Cardiac muscle cell (in vitro differentiated cells and primary cell): Measurements from ENCODE around the gene IPP. TPM values are rescaled to one million over a fixed set of nuclear protein-coding genes. Genes with fewer than 3 reads are reported as not detected.
"Not testable (repeated sequence)": the region's sequence is repeated elsewhere in the genome, so short reads cannot be mapped to it uniquely, and the experiment has no call there.

ENCODE experiments used
- DNase-seq, 2 donors: peaks; one replicate each; pipeline versions ENCODE4 v3.0.0 to v3.0.0-alpha.2; 2010 to 2017; ENCODE audit warnings: low read depth in 1 of 2, low spot score in 1 of 2
- H3K27ac ChIP-seq: fragments of 200-600 bp; sonication (generic); 2 replicates; pipeline ENCODE4 v1.5.1; 2016
- H3K27me3 ChIP-seq: fragments of 200-600 bp; sonication (generic); 2 replicates; pipeline ENCODE4 v1.6.0; 2016; ENCODE audit warnings: control low read depth
- H3K36me3 ChIP-seq: fragments of 200-600 bp; sonication (generic); 2 replicates; pipeline ENCODE4 v1.5.1; 2016; ENCODE audit warnings: control low read depth
- H3K4me1 ChIP-seq: fragments of 200-600 bp; sonication (generic); 2 replicates; pipeline ENCODE4 v1.8.1; 2017; ENCODE audit warnings: low read depth, mild to moderate bottlenecking, mixed run types
- H3K4me3 ChIP-seq: fragments of 200-600 bp; sonication (generic); 2 replicates; pipeline ENCODE4 v1.5.1; 2016; ENCODE audit warnings: mild to moderate bottlenecking
- H3K9me3 ChIP-seq: fragments of 200-600 bp; sonication (generic); 2 replicates; pipeline ENCODE4 v1.5.1; 2017; ENCODE audit warnings: low read depth, mild to moderate bottlenecking, control low read depth
- polyA plus RNA-seq: library from polyadenylated mRNA; unstranded; fragments of >200 nt; fragmentation: Nextera tagmentation; extraction: Ambion mirVana; gene quantifications from 2 replicates; pipeline ENCODE4 v1.2.1, GENCODE V29; 2016
- total RNA-seq: library from RNA; depleted of rRNA; stranded (reverse); fragments of >200 nt; gene quantifications from 2 replicates; pipeline ENCODE4 v1.2.3, GENCODE V29; 2016
- TF ChIP-seq, protein P1 (sequence below): IDR thresholded peaks from 2 replicates; pipeline ENCODE4 v1.5.1; 2012; ENCODE audit warnings: low read depth, mild to moderate bottlenecking, low read length

IPP gene
- total and polyA plus RNA-seq, 2 experiments from 2014 or later = 7.3 to 12.1 TPM

DNA sequence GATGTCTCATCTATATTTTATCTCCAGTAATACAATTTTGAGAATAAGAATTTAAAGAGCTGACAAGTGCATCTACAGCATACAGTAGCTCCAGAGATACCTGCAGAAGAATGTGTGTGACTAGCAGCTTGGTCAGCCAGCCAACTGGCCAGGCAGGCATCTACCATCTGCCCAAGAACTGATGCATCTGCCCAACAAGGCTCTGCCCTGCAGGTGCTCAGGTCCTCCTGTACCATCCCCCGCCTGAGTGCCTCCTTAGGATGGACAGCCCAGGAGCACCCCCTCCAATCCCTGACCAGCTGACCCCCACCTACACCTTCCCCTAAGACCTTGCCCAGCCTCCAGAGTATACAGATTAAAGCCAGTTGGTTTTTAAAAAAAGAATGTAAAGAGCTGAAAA lies 32.2 kb downstream of the IPP start:
- TF ChIP-seq, protein P1, sequence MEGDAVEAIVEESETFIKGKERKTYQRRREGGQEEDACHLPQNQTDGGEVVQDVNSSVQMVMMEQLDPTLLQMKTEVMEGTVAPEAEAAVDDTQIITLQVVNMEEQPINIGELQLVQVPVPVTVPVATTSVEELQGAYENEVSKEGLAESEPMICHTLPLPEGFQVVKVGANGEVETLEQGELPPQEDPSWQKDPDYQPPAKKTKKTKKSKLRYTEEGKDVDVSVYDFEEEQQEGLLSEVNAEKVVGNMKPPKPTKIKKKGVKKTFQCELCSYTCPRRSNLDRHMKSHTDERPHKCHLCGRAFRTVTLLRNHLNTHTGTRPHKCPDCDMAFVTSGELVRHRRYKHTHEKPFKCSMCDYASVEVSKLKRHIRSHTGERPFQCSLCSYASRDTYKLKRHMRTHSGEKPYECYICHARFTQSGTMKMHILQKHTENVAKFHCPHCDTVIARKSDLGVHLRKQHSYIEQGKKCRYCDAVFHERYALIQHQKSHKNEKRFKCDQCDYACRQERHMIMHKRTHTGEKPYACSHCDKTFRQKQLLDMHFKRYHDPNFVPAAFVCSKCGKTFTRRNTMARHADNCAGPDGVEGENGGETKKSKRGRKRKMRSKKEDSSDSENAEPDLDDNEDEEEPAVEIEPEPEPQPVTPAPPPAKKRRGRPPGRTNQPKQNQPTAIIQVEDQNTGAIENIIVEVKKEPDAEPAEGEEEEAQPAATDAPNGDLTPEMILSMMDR = no peak
- H3K4me3 ChIP-seq = no peak overlapping the region
- no peaks in the 10 kb centered on the region for H3K4me1 ChIP-seq
- H3K9me3 ChIP-seq = no peaks in the 10 kb centered on the region
- peaks cover 11% of the 10 kb centered on the region for H3K36me3 ChIP-seq
- H3K27me3 ChIP-seq = no peaks in the 10 kb centered on the region
- no peak overlapping the region for H3K27ac ChIP-seq
- DNase-seq = no peak

DNA sequence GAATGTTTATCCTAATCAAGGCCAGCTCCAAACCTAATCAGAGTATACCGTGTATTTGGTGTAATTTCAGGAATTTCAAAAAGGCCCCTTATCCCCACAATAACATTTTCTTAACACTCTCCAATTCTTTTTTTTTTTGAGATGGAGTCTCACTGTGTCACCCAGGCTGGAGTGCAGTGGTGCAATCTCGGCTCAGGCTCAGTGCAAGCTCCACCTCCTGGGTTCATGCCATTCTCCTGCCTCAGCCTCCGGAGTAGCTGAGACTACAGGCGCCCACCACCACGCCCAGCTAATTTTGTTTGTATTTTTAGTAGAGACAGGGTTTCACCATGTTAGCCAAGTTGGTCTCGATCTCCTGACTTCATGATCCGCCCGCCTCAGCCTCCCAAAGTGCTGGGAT lies 33.1 kb downstream of the IPP start:
- peaks cover 11% of the 10 kb centered on the region for H3K36me3 ChIP-seq
- H3K27me3 ChIP-seq, H3K4me1 ChIP-seq, H3K27ac ChIP-seq, H3K9me3 ChIP-seq, H3K4me3 ChIP-seq: not testable (repeated sequence)
- peak in 1 of 2 donors; percentile 24 for DNase-seq

DNA sequence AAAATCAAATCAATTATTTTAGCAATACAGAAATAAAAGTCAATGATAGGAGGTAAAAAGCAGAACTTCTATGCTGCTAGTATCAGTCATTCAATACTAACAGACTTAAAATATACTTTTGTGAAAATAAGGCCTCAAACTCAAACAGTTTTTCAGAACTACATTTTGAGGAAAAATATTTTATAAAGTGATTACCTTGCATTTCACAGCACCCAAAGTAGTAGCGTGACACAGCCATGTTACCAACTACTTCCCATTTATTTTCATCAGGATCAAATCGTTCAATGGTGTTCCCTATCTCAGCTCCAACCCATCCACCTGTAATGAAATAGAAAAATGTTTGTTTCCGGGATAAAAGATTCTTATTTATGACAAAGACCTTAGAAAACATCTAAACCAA lies 33.8 kb downstream of the IPP start:
- Histone ChIP-seq H3K4me1 (no peaks in the 10 kb centered on the region), H3K9me3 (no peaks in the 10 kb centered on the region), H3K27me3 (no peaks in the 10 kb centered on the region), H3K4me3 (no peak overlapping the region), H3K36me3 (peaks cover 11% of the 10 kb centered on the region), H3K27ac (no peak overlapping the region)
- TF ChIP-seq, protein P1 = no peak
- no peak for DNase-seq

DNA sequence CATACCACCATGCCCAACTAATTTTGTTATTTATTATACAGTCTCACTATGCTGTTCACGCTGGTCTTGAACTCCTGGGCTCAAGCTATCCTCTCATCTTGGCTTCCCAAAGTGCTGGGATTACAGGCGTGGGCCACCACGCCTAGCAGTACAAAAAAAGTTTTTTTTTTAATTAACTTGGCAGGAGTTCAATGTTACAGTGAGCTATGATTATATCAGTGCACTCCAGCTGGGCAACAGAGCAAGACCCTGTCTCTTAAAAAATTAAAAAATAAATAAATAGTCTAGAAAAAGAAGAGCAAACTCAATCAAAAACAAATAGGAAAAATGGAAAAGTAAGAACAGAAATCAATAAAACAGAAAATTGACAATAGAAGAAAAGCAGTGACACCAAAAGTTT lies 36.7 kb downstream of the IPP start:
- Histone ChIP-seq H3K36me3 (peaks cover 11% of the 10 kb centered on the region), H3K27me3 (no peaks in the 10 kb centered on the region), H3K4me1 (no peaks in the 10 kb centered on the region), H3K27ac (no peak overlapping the region), H3K9me3 (no peaks in the 10 kb centered on the region), H3K4me3 (no peak overlapping the region)
- TF ChIP-seq, protein P1 = no peak
- DNase-seq = no peak

DNA sequence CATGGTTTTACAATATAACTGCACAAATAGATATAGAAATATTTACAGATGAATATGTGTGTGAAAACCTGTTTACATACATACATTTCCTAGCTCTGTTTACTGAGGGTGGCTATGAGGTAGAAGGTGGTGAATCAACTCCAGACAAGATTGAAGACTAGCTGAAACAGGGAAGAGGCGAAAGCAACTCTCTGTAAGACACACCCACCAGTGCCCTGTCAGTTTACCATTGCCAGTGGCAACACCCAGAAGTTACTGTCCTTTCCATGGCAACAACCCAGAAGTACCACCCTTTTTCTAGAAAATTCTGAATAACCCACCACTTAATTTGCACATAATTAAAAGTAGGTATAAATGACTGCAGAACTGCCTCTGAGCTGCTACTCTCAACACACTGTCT lies 45.8 kb downstream of the IPP start:
- H3K27me3 ChIP-seq = no peaks in the 10 kb centered on the region
- H3K4me1 ChIP-seq = no peaks in the 10 kb centered on the region
- no peak overlapping the region for H3K4me3 ChIP-seq
- no peaks in the 10 kb centered on the region for H3K9me3 ChIP-seq
- DNase-seq = no peak
- no peak overlapping the region for H3K27ac ChIP-seq
- TF ChIP-seq, protein P1 = no peak
- no peaks in the 10 kb centered on the region for H3K36me3 ChIP-seq

DNA sequence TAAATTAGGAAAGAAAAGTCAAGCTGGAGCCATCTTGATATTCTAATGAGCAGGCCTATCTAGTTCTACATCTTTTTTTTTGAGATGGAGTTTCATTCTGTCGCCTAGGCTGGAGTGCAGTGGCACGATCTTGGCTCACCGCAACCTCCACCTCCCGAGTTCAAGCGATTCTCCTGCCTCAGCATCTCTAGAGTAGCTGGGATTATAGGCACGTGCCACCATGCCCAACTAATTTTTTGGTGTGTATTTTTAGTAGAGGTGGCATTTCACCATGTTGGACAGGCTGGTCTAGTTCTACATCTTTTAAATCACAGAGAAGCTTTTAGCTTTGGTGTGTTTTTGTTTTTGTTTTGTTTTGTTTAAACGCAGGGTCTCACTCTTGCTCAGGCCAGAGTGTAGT lies 55.6 kb downstream of the IPP start:
- no peaks in the 10 kb centered on the region for H3K27me3 ChIP-seq
- no peak for DNase-seq

DNA sequence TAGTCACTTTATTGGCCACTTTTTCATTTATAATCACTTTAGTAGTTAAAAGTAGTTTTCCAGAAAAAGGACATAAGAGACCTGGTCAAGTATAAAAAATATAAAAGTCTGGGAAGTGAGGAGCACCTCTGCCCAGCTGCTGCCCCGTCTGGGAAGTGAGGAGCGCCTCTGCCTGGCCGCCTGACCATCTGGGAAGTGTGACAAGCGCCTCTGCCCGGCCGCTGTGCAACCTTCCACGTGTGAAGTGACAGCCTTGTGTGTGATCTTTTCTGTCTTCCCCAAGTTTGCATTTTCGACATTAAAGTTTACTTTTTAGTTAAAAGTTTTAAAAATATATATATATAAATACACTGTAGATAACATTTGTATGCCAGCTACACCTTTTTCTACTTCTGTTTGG lies 56.6 kb downstream of the IPP start:
- H3K27me3 ChIP-seq, H3K9me3 ChIP-seq, DNase-seq, H3K36me3 ChIP-seq, H3K27ac ChIP-seq, H3K4me3 ChIP-seq, H3K4me1 ChIP-seq: not testable (repeated sequence)

More for the DNA sequence above, 55.6 kb downstream of the IPP start:
- Histone ChIP-seq H3K27ac (peak overlapping the region; percentile 34), H3K4me3 (no peak overlapping the region), H3K4me1 (no peaks in the 10 kb centered on the region), H3K36me3 (peaks cover 11% of the 10 kb centered on the region), H3K9me3 (no peaks in the 10 kb centered on the region)
- TF ChIP-seq, protein P1 = no peak
